Mesenchymal stem cell (in vitro differentiated cells and primary cell): ENCODE data around the gene VEGFB.

Experiments
- DNase-seq: peaks from one replicate; pipeline ENCODE4 v3.0.0-alpha.2; 2013
- H2AFZ ChIP-seq: one replicate; pipeline ENCODE4 v1.6.1; 2013; ENCODE audit warnings: low read depth, mild to moderate bottlenecking, control low read depth, inconsistent platforms, low read length, moderate library complexity
- H2AK5ac ChIP-seq: 2 replicates; pipeline ENCODE4 v1.6.1; 2013; ENCODE audit warnings: low read length, moderate library complexity, mild to moderate bottlenecking, inconsistent platforms; ENCODE audit not compliant: severe bottlenecking
- H2BK120ac ChIP-seq: one replicate; pipeline ENCODE4 v1.6.1; 2013; ENCODE audit warnings: low read depth, mild to moderate bottlenecking, inconsistent platforms, low read length, moderate library complexity
- H2BK12ac ChIP-seq, 2 experiments: one replicate each; pipeline ENCODE4 v1.6.1; 2013; ENCODE audit warnings: inconsistent platforms in 2 of 2, low read length in 2 of 2, mild to moderate bottlenecking in 2 of 2, moderate library complexity in 2 of 2, control low read depth in 1 of 2
- H2BK15ac ChIP-seq: one replicate; pipeline ENCODE4 v1.6.1; 2013; ENCODE audit warnings: mild to moderate bottlenecking, low read depth, inconsistent platforms; ENCODE audit not compliant: poor library complexity, severe bottlenecking
- H2BK5ac ChIP-seq: 2 replicates; pipeline ENCODE4 v1.6.1; 2013; ENCODE audit warnings: low read depth, mild to moderate bottlenecking, low read length, control low read depth, inconsistent platforms; ENCODE audit not compliant: poor library complexity, severe bottlenecking
- H3K14ac ChIP-seq, 2 experiments: one replicate each; pipeline ENCODE4 v1.6.1; 2013; ENCODE audit warnings: inconsistent platforms in 2 of 2, low read length in 2 of 2, control low read depth in 1 of 2, mild to moderate bottlenecking in 1 of 2, moderate library complexity in 1 of 2
- H3K18ac ChIP-seq, 2 experiments: one replicate each; pipeline ENCODE4 v1.6.1; 2013; ENCODE audit warnings: inconsistent platforms in 2 of 2, low read length in 2 of 2, control low read depth in 1 of 2, low read depth in 1 of 2, mild to moderate bottlenecking in 1 of 2
- H3K23ac ChIP-seq, 2 experiments: one replicate each; pipeline ENCODE4 v1.6.1; 2013; ENCODE audit warnings: inconsistent platforms in 2 of 2, low read length in 2 of 2, mild to moderate bottlenecking in 2 of 2, moderate library complexity in 2 of 2, control low read depth in 1 of 2
- H3K27ac ChIP-seq: 2 replicates; pipeline ENCODE4 v1.5.1; 2013; ENCODE audit warnings: mild to moderate bottlenecking, moderate library complexity, low read length, control low read depth, inconsistent platforms; ENCODE audit not compliant: poor library complexity, severe bottlenecking
- H3K27me3 ChIP-seq, 2 experiments: 2 replicates each; pipeline versions ENCODE4 v1.6.1 to v1.7.0; 2013; ENCODE audit warnings: low read length in 2 of 2, mild to moderate bottlenecking in 2 of 2, moderate library complexity in 2 of 2, control low read depth in 1 of 2, inconsistent platforms in 1 of 2; ENCODE audit not compliant: control insufficient read depth in 1 of 2, insufficient read depth in 1 of 2
- H3K36me3 ChIP-seq, 2 experiments: 2 replicates each; pipeline versions ENCODE4 v1.6.1 to v1.7.0; 2013; ENCODE audit warnings: low read length in 2 of 2, control low read depth in 1 of 2, inconsistent platforms in 1 of 2, low read depth in 1 of 2, mild to moderate bottlenecking in 1 of 2; ENCODE audit not compliant: insufficient read depth in 2 of 2, control insufficient read depth in 1 of 2
- H3K4ac ChIP-seq, 2 experiments: one replicate each; pipeline ENCODE4 v1.6.1; 2013; ENCODE audit warnings: inconsistent platforms in 2 of 2, low read length in 2 of 2, mild to moderate bottlenecking in 2 of 2, moderate library complexity in 2 of 2, control low read depth in 1 of 2, low read depth in 1 of 2
- H3K4me1 ChIP-seq: 2 replicates; pipeline ENCODE4 v1.6.1; 2013; ENCODE audit warnings: low read depth, low read length, control low read depth; ENCODE audit not compliant: control insufficient read depth, insufficient read depth
- H3K4me2 ChIP-seq: 2 replicates; pipeline ENCODE4 v1.6.1; 2013; ENCODE audit warnings: low read length, mild to moderate bottlenecking, inconsistent platforms; ENCODE audit not compliant: poor library complexity, severe bottlenecking
- H3K4me3 ChIP-seq, 2 experiments: 2 replicates each; pipeline versions ENCODE4 v1.5.1 to v1.7.0; 2013; ENCODE audit warnings: low read length in 2 of 2, mild to moderate bottlenecking in 2 of 2, control low read depth in 1 of 2, low read depth in 1 of 2; ENCODE audit not compliant: insufficient read depth in 1 of 2
- H3K79me1 ChIP-seq: replicated peaks from 2 replicates; pipeline ENCODE4 v1.6.1; 2013; ENCODE audit warnings: mild to moderate bottlenecking, control low read depth, low read length, inconsistent platforms; ENCODE audit not compliant: poor library complexity, severe bottlenecking
- H3K9ac ChIP-seq: 2 replicates; pipeline ENCODE4 v1.7.0; 2013; ENCODE audit warnings: mild to moderate bottlenecking, low read length, moderate library complexity
- H3K9me3 ChIP-seq: 2 replicates; pipeline ENCODE4 v1.7.0; 2013; ENCODE audit warnings: mild to moderate bottlenecking, low read length; ENCODE audit not compliant: control insufficient read depth
- H4K8ac ChIP-seq: one replicate; pipeline ENCODE4 v1.6.1; 2013; ENCODE audit warnings: inconsistent platforms, mild to moderate bottlenecking, low read length, moderate library complexity
- H4K91ac ChIP-seq: one replicate; pipeline ENCODE4 v1.6.1; 2013; ENCODE audit warnings: mild to moderate bottlenecking, low read length, inconsistent platforms
- WGBS: methylation state at CpG from one replicate; pipeline ENCODE4 v1.1.7; 2013; ENCODE audit warnings: mixed read lengths; 5-methylcytosine and 5-hydroxymethylcytosine counted together

VEGFB gene

DNA sequence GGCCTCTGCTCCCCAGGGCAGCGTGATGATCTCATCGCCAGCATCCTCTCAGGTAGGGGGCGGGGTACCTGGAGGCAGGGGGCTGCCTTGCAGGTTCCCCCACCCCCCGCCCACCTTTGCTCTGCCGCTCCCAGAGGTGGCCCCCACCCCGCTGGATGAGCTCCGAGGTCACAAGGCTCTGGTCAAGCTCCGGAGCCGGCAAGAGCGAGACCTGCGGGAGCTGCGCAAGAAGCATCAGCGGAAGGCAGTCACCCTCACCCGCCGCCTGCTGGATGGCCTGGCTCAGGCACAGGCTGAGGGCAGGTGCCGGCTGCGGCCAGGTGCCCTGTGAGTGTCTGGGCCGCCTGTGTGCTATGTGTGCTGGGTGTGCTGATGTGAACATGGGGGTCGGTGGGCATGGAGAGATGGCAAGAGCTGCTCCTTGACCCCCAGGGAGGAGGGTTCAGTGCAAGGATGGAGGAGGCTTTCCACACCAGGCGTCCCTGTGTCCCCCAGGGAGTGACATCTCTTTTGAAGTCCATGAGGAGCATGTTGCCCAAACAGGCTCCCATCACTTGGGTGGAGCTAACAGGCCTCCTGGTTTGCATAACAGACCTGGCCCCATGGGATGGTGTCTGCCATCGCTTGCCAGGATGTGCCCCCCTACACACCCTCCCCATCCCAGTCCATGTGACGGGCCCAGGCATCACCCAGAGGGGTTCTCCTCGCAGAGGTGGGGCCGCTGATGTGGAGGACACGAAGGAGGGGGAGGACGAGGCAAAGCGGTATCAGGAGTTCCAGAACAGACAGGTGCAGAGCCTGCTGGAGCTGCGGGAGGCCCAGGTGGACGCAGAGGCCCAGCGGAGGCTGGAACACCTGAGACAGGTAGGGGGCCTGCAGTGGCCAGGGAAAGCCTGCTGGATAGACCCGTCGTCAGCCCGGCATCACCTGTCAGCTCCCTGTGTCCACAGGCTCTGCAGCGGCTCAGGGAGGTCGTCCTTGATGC lies 31.1 kb downstream of the VEGFB start:
- Histone ChIP-seq H3K4me2 (no peak overlapping the region), H3K36me3 (peaks cover 53 to 77% of the 10 kb centered on the region in 2 experiments), H3K23ac (no peak overlapping the region), H3K18ac (no peak overlapping the region), H2AK5ac (no peak overlapping the region), H2BK5ac (no peak overlapping the region), H2AFZ (no peak overlapping the region), H4K8ac (no peak overlapping the region), H3K79me1 (peaks cover 14% of the 10 kb centered on the region), H2BK12ac (no peak overlapping the region), H4K91ac (no peak overlapping the region), H3K4me1 (peaks cover 35% of the 10 kb centered on the region), H3K27me3 (no peaks in the 10 kb centered on the region), H3K9ac (no peak overlapping the region), H3K9me3 (no peaks in the 10 kb centered on the region), H2BK120ac (no peak overlapping the region), H3K4me3 (no peak overlapping the region), H3K4ac (no peak overlapping the region), H3K27ac (no peak overlapping the region), H2BK15ac (no peak overlapping the region), H3K14ac (no peak overlapping the region)
- 95% methylated on average over 35 of the region's 35 CpGs for WGBS
- no peak for DNase-seq

DNA sequence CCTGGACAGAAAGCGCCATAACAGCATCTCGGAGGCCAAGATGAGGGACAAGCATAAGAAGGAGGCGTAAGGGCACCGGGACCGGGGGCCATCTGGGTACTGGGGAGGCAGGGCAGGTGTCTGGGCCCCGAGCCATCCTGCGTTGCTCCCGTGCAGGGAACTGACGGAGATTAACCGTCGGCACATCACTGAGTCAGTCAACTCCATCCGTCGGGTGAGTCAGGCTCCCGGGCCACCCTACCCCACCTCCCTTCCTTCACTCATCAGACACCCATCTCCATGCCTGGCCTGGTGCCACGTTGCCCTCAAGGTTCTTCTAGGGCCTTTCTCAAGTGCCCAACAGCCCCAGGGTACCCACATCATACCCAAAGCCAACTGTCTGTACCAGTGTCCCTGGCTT lies 32.0 kb downstream of the VEGFB start:
- H3K14ac ChIP-seq = no peak overlapping the region
- H4K8ac ChIP-seq = no peak overlapping the region
- no peak overlapping the region for H3K9ac ChIP-seq
- no peak overlapping the region for H2AFZ ChIP-seq
- no peak overlapping the region for H2BK15ac ChIP-seq
- H2BK120ac ChIP-seq = no peak overlapping the region
- H2AK5ac ChIP-seq = no peak overlapping the region
- 87% methylated on average over 15 of the region's 15 CpGs for WGBS
- H3K36me3 ChIP-seq = peaks cover 48 to 72% of the 10 kb centered on the region in 2 experiments
- H2BK5ac ChIP-seq = no peak overlapping the region
- H3K18ac ChIP-seq = no peak overlapping the region
- H4K91ac ChIP-seq = no peak overlapping the region
- H3K4me3 ChIP-seq = no peak overlapping the region
- H2BK12ac ChIP-seq = no peak overlapping the region
- no peak overlapping the region for H3K4me2 ChIP-seq
- DNase-seq = no peak
- H3K9me3 ChIP-seq = no peaks in the 10 kb centered on the region
- H3K23ac ChIP-seq = no peak overlapping the region
- no peak overlapping the region for H3K4ac ChIP-seq
- H3K4me1 ChIP-seq = peaks cover 35% of the 10 kb centered on the region
- no peak overlapping the region for H3K27ac ChIP-seq
- peaks cover 14% of the 10 kb centered on the region for H3K79me1 ChIP-seq
- H3K27me3 ChIP-seq = no peaks in the 10 kb centered on the region

DNA sequence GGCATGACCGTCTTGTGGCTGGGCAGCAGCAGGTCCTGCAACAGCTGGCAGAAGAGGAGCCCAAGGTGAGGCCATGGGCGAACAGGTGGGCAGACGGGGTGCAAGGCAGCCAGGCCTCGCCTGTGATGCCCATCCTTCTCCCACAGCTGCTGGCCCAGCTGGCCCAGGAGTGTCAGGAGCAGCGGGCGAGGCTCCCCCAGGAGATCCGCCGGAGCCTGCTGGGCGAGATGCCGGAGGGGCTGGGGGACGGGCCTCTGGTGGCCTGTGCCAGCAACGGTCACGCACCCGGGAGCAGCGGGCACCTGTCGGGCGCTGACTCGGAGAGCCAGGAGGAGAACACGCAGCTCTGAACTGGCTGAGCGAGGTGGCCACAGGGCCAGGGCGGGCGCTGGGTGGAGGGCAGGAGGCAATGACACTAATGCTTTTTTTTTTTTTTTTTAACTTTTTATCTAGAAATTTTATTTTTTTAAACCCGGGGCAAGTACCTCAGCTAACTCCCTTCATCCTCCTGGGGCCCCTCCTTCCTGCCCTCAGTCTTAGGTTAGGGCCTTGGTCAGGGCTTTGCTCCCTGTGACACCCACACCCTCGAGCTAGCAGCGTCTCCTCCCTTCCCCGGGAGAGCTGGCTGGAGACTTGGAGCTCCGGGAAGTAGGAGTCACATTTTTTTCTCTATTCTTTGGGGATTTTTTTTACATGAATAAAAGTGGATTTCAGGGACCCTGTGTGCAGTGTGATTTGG lies 33.0 kb downstream of the VEGFB start:
- 93% methylated on average over 19 of the region's 27 CpGs for WGBS

More for the DNA sequence above, 33.0 kb downstream of the VEGFB start:
- no peak overlapping the region for H2AFZ ChIP-seq
- H3K9ac ChIP-seq = peak overlapping the region; percentile 96
- no peaks in the 10 kb centered on the region for H3K9me3 ChIP-seq
- H3K14ac ChIP-seq = no peak overlapping the region
- H2BK12ac ChIP-seq = no peak overlapping the region
- peak overlapping the region; percentile 77 for H2BK15ac ChIP-seq
- H3K27ac ChIP-seq = no peak overlapping the region
- H3K36me3 ChIP-seq = peaks cover 40 to 62% of the 10 kb centered on the region in 2 experiments
- H3K27me3 ChIP-seq = no peaks in the 10 kb centered on the region
- no peak overlapping the region for H3K23ac ChIP-seq
- no peak overlapping the region for H2BK5ac ChIP-seq
- H2AK5ac ChIP-seq = no peak overlapping the region
- no peak overlapping the region for H3K4me2 ChIP-seq
- H4K91ac ChIP-seq = peak overlapping the region; percentile 8
- H3K79me1 ChIP-seq = peaks cover 11% of the 10 kb centered on the region
- H3K4me1 ChIP-seq = peaks cover 41% of the 10 kb centered on the region
- H3K18ac ChIP-seq = no peak overlapping the region
- no peak for DNase-seq
- H3K4ac ChIP-seq = peak overlapping the region; percentile 15 to 55
- H3K4me3 ChIP-seq = peak overlapping the region in 1 of 2 experiments; percentile 83
- no peak overlapping the region for H2BK120ac ChIP-seq
- H4K8ac ChIP-seq = peak overlapping the region; percentile 0
